HG03565 (cell line): ENCODE data around the gene PLAAT2.
"Not testable (repeated sequence)": the region's sequence is repeated elsewhere in the genome, so short reads cannot be mapped to it uniquely, and the experiment has no call there.

Experiments used
- ATAC-seq: cut with Tn5 transposase; IDR thresholded peaks from one replicate; pipeline ENCODE4 v1.9.1; 2021; ENCODE audit warnings: mild to moderate bottlenecking, moderate library complexity; ENCODE audit not compliant: unreplicated experiment

PLAAT2 gene

GRCh38 chr11:63581224-63581623 lies 18.0 kb upstream of the PLAAT2 start:
- ATAC-seq = not testable (repeated sequence)

GRCh38 chr11:63578882-63579281 lies 15.7 kb upstream of the PLAAT2 start:
- ATAC-seq = not testable (repeated sequence)

DNA sequence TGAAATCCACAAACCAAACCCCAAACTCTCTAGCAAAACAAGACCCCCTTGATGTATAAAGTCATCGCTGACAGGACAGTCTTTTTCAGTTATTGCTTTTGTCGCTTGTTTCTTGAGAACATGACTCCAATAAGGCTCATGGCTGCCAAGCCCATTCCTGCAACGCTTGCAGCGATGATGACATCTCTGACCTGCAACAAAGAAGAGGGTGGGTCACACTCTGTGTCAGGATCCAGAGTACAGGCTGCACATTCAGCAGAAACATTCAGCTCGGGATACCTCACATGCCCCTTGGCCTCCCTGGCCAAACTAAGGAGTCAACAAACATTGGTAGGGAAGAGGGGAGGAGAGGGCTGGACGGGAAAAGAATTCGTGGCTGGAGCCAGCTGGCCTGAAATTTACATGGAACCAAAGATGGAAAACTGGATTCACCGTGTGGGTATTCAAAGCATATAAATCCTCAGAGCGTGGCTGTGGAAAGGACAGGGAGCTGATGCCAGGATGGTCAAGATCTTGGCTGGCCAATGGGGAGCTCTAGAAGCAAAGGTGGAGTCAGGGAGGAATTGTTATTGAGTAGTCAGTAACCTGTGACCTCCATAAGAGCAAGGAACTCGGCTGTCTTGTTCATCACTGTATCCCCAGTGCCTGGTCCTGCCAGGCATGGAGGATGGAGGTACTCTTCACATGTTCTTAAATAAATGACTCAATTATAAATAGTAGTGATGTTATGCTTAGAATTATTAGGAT lies 11.8 kb upstream of the PLAAT2 start:
- ATAC-seq = no peak

DNA sequence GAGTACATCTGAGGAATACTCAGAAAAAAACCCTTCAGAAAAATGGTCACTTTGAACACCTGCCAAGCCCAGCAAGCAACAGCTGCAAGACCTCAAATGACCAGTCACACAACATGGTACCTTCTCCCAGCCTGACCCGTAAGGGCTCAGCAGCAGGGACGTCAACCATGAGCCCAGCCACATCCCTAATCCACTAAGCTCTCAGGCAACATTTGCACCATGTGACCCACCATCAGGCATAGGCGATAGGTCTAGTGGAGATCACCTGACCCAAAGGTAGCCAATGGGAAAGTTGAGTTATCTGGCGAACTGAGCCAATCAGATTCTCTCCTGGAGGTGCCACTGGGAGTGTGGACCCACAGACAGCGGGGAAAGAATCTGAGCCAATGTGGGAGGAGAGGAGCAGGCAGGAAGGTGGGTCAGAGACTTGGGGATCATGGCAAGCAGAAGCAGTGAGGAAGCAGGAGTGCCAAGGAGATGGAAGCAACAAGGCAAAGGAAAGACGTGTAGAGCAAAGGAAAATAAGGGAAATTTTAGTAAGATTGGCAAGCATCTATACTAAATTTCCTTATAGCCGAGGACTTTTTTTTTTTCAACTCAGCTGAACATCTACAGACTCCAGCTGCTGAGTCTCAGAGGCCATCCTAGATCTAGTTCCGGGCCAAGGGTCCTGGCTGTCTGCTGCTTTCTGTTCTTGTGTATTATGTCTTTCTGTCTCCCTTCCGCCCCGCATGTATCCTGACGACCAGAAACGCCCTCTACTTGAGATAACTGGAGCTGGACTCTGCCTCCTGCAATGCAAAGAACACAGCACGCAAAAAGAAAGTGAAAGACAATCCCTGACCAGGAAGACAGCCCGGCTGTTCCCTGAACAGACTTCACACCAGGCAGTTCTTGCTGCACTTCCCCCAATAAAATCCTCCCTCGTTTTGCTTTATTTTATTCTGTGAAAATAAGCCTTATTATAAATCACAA lies 11.0 kb upstream of the PLAAT2 start:
- ATAC-seq = no peak

GRCh38 chr11:63572026-63572688 lies 9.0 kb upstream of the PLAAT2 start:
- ATAC-seq = no peak

DNA sequence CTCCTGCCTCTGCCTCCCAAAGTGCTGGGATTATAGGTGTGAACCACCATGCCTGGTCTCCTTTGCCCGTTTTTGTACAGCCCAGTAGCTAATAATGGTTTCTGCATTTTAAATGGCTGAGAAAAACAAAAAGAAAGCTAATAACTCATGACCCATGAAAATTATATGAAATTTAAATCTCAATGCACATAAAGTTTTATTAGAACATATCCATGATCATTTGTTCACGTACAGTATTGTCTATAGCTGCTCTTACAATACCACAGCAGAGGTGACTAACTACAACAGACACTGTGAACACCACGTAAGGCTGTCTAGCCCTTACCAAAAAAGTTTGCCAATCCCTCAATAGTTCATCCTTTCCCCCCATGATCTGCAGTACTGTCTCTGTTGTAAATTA lies 6.4 kb upstream of the PLAAT2 start:
- no peak for ATAC-seq

DNA sequence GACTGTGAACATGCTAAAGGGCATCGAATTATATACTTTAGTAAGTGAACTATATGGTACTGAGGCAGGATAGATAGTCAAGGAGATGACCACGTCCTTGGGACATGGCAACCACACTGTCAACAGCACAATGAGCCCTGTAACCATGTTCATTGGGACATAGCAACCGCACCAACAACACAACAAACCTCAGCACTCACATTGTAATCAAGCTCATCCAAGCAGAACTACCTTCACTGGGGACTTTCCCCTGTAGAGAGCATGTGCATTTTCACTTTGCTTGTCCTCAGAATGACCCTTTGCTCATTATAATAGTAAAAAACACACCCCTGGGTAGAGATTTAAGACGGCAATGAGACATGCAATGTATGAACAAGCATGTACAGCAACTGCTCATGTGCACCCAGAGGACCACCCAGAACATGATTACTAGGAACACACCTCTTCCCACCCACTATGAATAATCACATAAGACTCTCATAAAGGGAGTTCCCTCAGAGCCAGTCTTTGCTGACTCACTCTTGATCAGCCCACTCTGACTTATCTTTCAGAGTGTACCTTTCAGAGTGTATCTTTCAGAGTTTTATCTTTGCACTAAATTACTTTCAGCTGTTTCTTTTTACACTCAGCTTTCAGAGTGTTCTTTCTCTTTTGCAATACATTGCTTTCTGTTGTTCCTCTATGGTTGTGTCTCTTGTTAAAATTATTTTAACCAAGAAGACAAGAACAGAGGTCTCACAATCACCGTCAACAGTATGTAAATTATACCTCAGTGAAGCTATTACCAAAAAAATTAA lies 4.1 kb upstream of the PLAAT2 start:
- peak; percentile 71 for ATAC-seq

DNA sequence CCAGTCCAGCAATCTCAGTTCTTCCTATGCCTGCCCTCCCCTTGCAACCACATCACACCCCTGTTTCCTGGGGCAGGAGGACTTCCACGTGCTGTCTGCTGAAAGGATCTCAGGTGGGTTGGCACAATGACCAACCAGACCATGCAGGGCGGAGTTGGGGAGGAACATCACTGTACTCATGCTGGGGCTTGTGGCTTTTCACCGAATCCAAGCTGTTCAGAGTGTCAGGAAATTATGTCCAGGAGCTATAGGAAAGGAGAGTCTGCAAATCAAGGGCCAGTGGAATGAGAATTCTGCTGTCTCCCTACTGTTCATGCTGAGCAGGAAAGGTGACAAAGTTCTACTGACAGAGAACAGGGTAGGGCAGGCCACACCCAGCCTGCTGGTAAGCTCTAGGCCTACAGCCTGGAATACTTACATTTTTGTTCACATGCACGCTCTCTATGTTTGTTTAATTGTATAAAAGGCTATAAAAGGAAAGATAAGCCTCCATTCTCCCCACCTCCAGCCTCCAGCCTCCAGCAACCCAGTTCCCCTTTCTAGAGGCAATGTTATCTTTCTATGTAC lies 1.7 kb upstream of the PLAAT2 start:
- ATAC-seq = no peak

DNA sequence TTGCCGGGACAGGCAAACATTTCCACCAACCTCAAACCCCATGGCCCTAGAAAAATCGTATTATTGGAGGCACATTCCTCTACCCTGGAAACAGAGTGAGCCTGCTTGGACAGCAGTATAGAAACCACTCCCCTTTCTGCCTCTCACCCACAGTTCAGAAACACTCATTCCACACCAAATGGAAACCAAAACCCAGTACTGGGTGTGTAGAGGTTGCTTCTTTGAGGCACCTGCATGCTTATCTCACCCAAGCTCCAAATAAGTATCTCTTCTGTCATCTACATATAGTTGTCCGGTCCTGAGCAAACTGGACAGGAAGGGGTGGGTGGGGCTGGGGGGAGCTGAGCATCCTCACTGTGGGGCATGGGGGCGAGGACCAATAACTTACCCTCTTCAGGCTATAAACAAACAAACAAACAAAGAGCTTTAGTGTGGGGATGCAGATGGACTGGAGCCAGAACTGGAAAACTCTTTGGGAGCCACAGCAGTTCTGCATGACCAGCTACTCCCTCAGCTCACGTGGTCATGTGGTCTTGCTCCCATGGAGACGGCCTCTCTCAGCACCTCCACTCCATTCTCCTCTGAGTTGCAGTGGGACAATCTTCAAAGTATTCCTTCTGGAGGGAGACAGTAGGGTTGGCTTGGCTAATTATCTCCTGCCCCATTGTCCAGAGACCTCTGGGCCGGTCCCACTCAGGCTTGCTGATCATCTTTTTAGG lies 1.0 kb upstream of the PLAAT2 start:
- ATAC-seq = peak; percentile 62

DNA sequence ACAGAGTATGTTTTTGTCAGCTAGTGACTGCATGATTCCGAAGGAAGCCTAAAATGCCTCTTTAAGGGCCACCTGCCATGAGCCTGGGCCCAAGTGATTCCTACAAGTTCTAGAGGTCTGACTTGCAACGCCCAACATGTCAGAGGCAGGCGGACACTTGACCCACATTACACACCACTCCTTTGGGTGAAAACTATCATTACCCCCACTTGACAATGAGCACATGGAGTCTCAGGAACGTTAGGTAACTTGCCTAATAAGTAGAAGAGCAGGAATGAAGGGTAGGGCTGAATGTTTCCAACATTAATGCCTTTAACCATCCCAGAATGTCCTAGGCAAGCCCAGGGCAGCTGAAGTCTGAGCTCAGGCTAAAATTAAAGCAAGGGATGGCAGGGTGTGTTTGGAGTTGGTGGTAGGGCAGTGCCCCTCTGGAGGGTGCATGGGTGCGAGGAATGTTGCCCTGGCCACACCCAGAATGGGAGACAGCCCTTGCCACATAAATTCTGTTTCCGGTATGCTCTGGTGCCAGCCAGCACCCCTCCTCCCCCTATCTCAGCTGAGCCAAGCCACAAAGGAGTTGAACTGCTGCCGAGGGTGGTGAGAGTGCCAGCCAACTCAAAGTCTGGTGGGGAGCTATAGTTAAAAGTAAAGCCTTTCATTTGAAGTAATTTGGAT lies 2.5 kb downstream of the PLAAT2 start:
- ATAC-seq = no peak

- no peak for ATAC-seq
Measured at GRCh38 chr11:63558459-63559157, 4.6 kb downstream of the PLAAT2 start.

- no peak for ATAC-seq
Measured at GRCh38 chr11:63557570-63557969, 5.6 kb downstream of the PLAAT2 start.

DNA sequence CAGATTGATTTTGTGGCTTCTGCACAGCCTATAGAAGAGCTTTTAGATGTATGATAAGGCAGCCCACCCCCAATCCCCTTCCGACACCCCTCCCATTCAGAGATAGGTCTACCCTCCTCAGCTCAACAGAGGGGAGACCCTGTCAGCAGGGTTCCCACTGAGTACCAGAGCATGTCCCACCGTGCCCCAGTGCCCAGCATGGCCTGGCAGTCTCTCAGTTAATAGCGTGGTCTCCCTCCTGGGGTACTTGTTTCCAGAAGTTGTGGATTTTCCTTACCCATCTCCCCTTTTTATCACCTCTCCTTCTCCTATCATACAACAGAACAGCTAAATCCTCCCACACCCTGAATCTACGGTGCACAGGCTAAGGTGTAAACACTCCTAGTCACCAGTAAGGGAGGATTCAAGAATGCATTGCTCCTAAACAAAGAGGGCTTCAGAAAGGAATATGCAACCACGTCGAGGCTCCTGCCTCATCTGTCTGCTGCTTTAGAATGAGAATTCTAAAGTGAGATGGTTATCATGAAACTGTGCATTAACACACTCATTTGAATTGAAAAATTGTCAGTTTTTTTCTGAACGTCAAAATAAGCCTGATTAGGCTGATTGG lies 6.7 kb downstream of the PLAAT2 start:
- ATAC-seq = no peak

DNA sequence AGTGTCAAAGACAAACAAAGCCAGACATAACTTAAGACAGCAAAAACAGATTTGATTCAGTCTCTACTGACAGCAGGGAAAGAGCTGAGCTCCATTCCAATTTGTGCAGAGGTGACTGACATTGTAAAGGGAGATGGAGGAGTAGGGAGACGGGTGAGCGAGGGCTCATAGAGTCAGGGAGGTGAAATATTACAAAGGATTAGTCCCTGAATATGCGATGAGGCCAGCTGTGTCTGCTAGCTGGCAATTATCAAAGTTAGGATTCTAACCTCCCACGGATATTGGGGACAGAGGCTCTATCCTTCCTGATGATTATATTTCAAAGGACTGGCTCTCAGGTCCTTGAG lies 8.3 kb downstream of the PLAAT2 start:
- no peak for ATAC-seq

- ATAC-seq = peak; percentile 72
Measured at GRCh38 chr11:63553759-63554158, 9.4 kb downstream of the PLAAT2 start.

GRCh38 chr11:63552921-63553320 lies 10.3 kb downstream of the PLAAT2 start:
- no peak for ATAC-seq

DNA sequence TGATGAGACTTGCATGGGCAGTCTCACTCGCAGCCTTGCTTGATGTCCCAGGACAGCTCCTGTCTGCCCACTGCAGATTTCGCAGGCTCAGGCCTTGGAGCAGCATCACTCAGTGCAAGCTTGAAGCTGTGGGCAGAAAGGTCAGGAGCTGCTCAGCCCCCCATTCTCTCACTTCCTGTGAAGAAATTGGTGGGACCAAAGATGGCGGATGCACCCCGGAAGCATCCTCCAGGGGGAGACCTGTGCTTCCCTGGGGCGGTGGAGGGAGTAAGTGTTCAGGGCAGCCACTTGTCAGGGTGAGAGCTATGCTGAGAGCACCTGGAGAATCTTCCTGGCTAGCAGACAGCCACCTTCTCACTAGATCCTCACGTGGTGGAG lies 11.3 kb downstream of the PLAAT2 start:
- ATAC-seq = no peak
